Endothelial cell of umbilical vein (primary cell): ENCODE measurements around the gene MAD2L2. TPM values are rescaled to one million over a fixed set of nuclear protein-coding genes. Genes with fewer than 3 reads are reported as not detected.

ENCODE experiments used
- BruUV-seq: library from RNA; stranded (reverse); fragments of 400-500 nt; replicated peaks from 2 replicates; lab custom pipeline; 2021; lab: Mats Ljungman, UMichigan
- CTCF ChIA-PET: fragments of 300-600, 350-600 bp; sonication (Branson Sonifier 250); formaldehyde crosslinking; loops from one replicate; lab custom pipeline; 2021; ENCODE audit warnings: antibody characterized with exemption, inconsistent platforms; lab: Charles Lee
- POLR2A ChIA-PET: fragments of 300-600, 350-600 bp; sonication (Branson Sonifier 250); formaldehyde crosslinking; loops from one replicate; lab custom pipeline; 2021; ENCODE audit warnings: antibody characterized with exemption, inconsistent platforms; lab: Charles Lee
- DNase-seq: peaks from one replicate; pipeline ENCODE4 v3.0.0-alpha.2; 2011; ENCODE audit warnings: low read depth, low spot score
- FAIRE-seq: peaks from 2 replicates; lab custom pipeline; 2011; peaks lifted over from hg19 to GRCh38; lab: Jason Lieb, UNC
- H2AFZ ChIP-seq: 2 replicates; pipeline ENCODE4 v1.6.0; 2012; ENCODE audit warnings: low read depth, low read length, control low read depth, inconsistent platforms
- H3K27ac ChIP-seq: 2 replicates; pipeline ENCODE4 v1.5.1; 2011; ENCODE audit warnings: low read depth, mild to moderate bottlenecking, control low read depth, low read length, moderate library complexity; ENCODE audit not compliant: insufficient read depth
- H3K27me3 ChIP-seq, 2 experiments: 2 replicates each; pipeline versions ENCODE4 v1.6.0 to v1.6.1; 2011; ENCODE audit warnings: low read length in 2 of 2, mixed read lengths in 1 of 2; ENCODE audit not compliant: control insufficient read depth in 2 of 2, insufficient read depth in 2 of 2
- H3K36me3 ChIP-seq, 2 experiments: 2 replicates in 1 of 2; 3 replicates in 1 of 2; pipeline ENCODE4 v1.5.1; 2011; ENCODE audit warnings: low read length in 2 of 2, mild to moderate bottlenecking in 1 of 2, moderate library complexity in 1 of 2; ENCODE audit not compliant: control insufficient read depth in 2 of 2, insufficient read depth in 2 of 2; ENCODE audit errors: extremely low read depth in 1 of 2
- H3K4me1 ChIP-seq: 3 replicates; pipeline ENCODE4 v1.5.1; 2011; ENCODE audit warnings: mild to moderate bottlenecking, low read length; ENCODE audit not compliant: control insufficient read depth, insufficient read depth; ENCODE audit errors: extremely low read depth
- H3K4me2 ChIP-seq: 2 replicates; pipeline ENCODE4 v1.6.1; 2011; ENCODE audit warnings: low read length, control low read depth, mixed read lengths; ENCODE audit not compliant: insufficient read depth
- H3K4me3 ChIP-seq, 3 experiments: fragments of 200-600 bp in 1 of 3; sonication (generic), shearing (Covaris generic) in 1 of 3; replicated peaks in 1 of 3; 2 replicates each; pipeline ENCODE4 v1.5.1; 2011 to 2016; ENCODE audit warnings: control low read depth in 3 of 3, low read length in 3 of 3, mild to moderate bottlenecking in 2 of 3, inconsistent platforms in 1 of 3, low read depth in 1 of 3, moderate library complexity in 1 of 3; ENCODE audit not compliant: insufficient read depth in 1 of 3
- H3K79me2 ChIP-seq: 2 replicates; pipeline ENCODE4 v1.6.0; 2012; ENCODE audit warnings: low read length, inconsistent platforms; ENCODE audit not compliant: control insufficient read depth, insufficient read depth
- H3K9ac ChIP-seq: replicated peaks from 2 replicates; pipeline ENCODE3; 2011; ENCODE audit warnings: low read length, control low read depth; ENCODE audit not compliant: insufficient read depth; ENCODE audit errors: extremely low read depth
- H3K9me1 ChIP-seq: replicated peaks from 3 replicates; pipeline ENCODE4 v1.6.0; 2011; ENCODE audit warnings: mild to moderate bottlenecking, low read length; ENCODE audit not compliant: control insufficient read depth, insufficient read depth; ENCODE audit errors: extremely low read depth
- H3K9me3 ChIP-seq: replicated peaks from 2 replicates; pipeline ENCODE4 v1.5.1; 2012; ENCODE audit warnings: low read length, inconsistent platforms; ENCODE audit not compliant: control insufficient read depth, insufficient read depth
- H4K20me1 ChIP-seq: replicated peaks from 2 replicates; pipeline ENCODE3; 2011; ENCODE audit warnings: mild to moderate bottlenecking, low read length; ENCODE audit not compliant: control insufficient read depth, insufficient read depth; ENCODE audit errors: extremely low read depth
- EZH2 ChIP-seq: IDR thresholded peaks from 2 replicates; pipeline ENCODE4 v1.6.1; 2012; ENCODE audit warnings: borderline replicate concordance, low read depth, mild to moderate bottlenecking, moderate library complexity, low read length, inconsistent platforms; ENCODE audit not compliant: severe bottlenecking
- FOS ChIP-seq: IDR thresholded peaks from 2 replicates; pipeline ENCODE4 v1.6.1; 2011; ENCODE audit warnings: mild to moderate bottlenecking, low read length, moderate library complexity, borderline replicate concordance; ENCODE audit not compliant: insufficient read depth
- GATA2 ChIP-seq: IDR thresholded peaks from 2 replicates; pipeline ENCODE4 v1.7.0; 2011; ENCODE audit warnings: low read depth, mild to moderate bottlenecking, moderate library complexity, mixed read lengths, low read length; ENCODE audit not compliant: insufficient read length, insufficient read depth
- JUN ChIP-seq: IDR thresholded peaks from 2 replicates; pipeline ENCODE4 v1.6.1; 2011; ENCODE audit warnings: borderline replicate concordance, low read depth; ENCODE audit not compliant: insufficient read length, insufficient read depth
- POLR2AphosphoS5 ChIP-seq: IDR thresholded peaks from 2 replicates; pipeline ENCODE4 v1.6.1; 2012; ENCODE audit warnings: low read depth, mild to moderate bottlenecking, control low read depth, low read length, moderate library complexity; ENCODE audit not compliant: insufficient read depth
- dilution Hi-C: fragments of 300-500 bp; cut with MboI; formaldehyde crosslinking; loops from one replicate; pipeline ENCODE4 v1.15.0; 2019; ENCODE audit warnings: low sequenced_read_pairs; ENCODE audit not compliant: extremely low pct_ligation_motif_present
- intact Hi-C: fragments of 100-400 bp; cut with micrococcal nuclease; formaldehyde crosslinking; loops from one replicate; pipeline ENCODE4 v1.10.0; 2022
- polyA plus RNA-seq, 4 experiments: library from polyadenylated mRNA; depleted of rRNA in 3 of 4; stranded (reverse) in 3 of 4; unstranded in 1 of 4; fragments of >200 nt; gene quantifications; 2 replicates each; pipeline versions ENCODE4 v1.2.1 to v1.2.3, GENCODE V29; 2011 to 2012; ENCODE audit warnings: missing spikeins in 1 of 4
- total RNA-seq: library from RNA; stranded (reverse); gene quantifications from 2 replicates; pipeline ENCODE4 v1.2.3, GENCODE V29; 2021
- TF ChIP-seq, protein P1 (sequence below), 2 donors: IDR thresholded peaks; 1 replicate in 1 of 2; 2 replicates in 1 of 2; pipeline ENCODE4 v1.5.1; 2011; ENCODE audit warnings: low read length in 2 of 2, mild to moderate bottlenecking in 2 of 2, moderate library complexity in 2 of 2, control low read depth in 1 of 2, inconsistent platforms in 1 of 2, low read depth in 1 of 2; ENCODE audit not compliant: insufficient read depth in 1 of 2; ENCODE audit errors: extremely low read depth in 1 of 2

The MAD2L2 gene
- total and polyA plus RNA-seq, 2 donors (not counting 3 experiments of a cell fraction or from before 2014, with no cell fraction given), result 35.9 to 74.2 TPM

DNA sequence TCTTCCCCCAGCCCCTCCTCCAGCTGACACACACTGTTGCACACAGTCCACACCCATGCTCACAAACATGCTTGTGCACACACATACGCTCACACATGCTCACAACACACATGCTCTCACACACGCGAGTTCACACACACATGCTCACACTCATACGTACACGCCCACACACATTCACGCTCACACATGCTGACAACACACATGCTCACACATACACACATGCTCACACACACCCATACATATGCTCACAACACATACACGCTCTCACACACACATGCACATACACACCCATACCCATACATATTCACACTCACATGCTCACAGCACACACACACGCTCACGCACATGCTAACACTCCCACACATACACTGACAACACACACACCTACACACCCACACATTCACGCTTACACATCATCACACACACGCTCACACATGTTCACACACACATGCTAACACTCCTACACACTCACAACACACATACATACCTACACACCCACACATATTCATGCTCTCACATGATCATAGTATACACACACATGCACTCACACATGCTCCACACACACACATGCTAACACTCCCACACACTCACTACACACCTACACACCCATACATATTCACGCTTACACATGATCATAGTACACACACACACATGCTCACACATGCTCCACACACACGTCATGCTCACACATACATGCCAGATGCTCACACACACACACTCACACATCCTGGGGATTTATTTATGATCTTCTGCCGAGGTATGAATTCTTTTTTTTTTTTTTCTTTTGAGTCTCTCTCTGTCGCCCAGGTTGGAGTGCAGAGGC, 21.2 kb upstream of the MAD2L2 start:
- Histone ChIP-seq H3K4me3 (no peak overlapping the region), H4K20me1 (no peaks in the 10 kb centered on the region), H3K4me2 (no peak overlapping the region), H3K36me3 (no peaks in the 10 kb centered on the region), H2AFZ (no peak overlapping the region), H3K9me3 (no peaks in the 10 kb centered on the region), H3K79me2 (no peaks in the 10 kb centered on the region), H3K27me3 (peaks cover 12 to 20% of the 10 kb centered on the region in 2 experiments), H3K4me1 (no peaks in the 10 kb centered on the region), H3K27ac (no peak overlapping the region), H3K9me1 (no peaks in the 10 kb centered on the region), H3K9ac (no peak overlapping the region)
- POLR2A ChIA-PET, result no interaction called here
- FAIRE-seq (no peak), DNase-seq (no peak)
- TF ChIP-seq EZH2, result no peak
- TF ChIP-seq JUN, result no peak
- TF ChIP-seq, protein P1, sequence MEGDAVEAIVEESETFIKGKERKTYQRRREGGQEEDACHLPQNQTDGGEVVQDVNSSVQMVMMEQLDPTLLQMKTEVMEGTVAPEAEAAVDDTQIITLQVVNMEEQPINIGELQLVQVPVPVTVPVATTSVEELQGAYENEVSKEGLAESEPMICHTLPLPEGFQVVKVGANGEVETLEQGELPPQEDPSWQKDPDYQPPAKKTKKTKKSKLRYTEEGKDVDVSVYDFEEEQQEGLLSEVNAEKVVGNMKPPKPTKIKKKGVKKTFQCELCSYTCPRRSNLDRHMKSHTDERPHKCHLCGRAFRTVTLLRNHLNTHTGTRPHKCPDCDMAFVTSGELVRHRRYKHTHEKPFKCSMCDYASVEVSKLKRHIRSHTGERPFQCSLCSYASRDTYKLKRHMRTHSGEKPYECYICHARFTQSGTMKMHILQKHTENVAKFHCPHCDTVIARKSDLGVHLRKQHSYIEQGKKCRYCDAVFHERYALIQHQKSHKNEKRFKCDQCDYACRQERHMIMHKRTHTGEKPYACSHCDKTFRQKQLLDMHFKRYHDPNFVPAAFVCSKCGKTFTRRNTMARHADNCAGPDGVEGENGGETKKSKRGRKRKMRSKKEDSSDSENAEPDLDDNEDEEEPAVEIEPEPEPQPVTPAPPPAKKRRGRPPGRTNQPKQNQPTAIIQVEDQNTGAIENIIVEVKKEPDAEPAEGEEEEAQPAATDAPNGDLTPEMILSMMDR (IDR thresholded peaks at IDR 0.05; ENCODE audit: extremely low read depth in 1 of 2, insufficient read depth in 1 of 2, low read depth in 1 of 2, low read length in 2 of 2), result no peak
- CTCF ChIA-PET, result interaction anchor here (3.5 kb wide), 1 partner anchor 8 kb away, joined by 17 read pairs; no protein-coding TSS in a partner anchor
- intact Hi-C loops, result no loop called here
- no TSS peak for BruUV-seq
- dilution Hi-C loops, result no loop called here

DNA sequence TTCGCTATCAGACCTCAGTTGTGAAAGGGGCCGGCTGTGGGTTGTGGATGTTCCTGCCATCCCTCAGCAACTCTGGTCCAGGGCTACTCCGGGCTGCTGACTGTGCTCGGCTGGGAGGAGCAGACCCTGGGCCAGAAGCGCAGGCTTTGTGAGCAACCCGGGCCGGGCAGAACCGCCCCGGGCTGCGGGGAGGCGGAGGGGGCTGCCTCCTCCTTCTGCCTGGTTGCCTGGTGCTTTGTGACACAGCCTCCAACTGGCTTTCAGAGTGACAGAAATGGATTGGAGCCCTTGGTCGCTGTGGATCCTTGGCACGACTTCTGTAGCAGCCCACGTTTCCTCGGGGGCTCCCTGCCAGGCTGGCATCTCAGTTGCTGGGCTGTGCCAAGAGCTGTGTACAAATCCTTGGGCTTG, 20.6 kb upstream of the MAD2L2 start:
- intact Hi-C loops (no loop called here), dilution Hi-C loops (no loop called here)
- Histone ChIP-seq H3K4me1 (no peaks in the 10 kb centered on the region), H3K9ac (no peak overlapping the region), H2AFZ (no peak overlapping the region), H3K27me3 (peaks cover 12 to 20% of the 10 kb centered on the region in 2 experiments), H3K9me3 (no peaks in the 10 kb centered on the region), H3K27ac (no peak overlapping the region), H3K36me3 (no peaks in the 10 kb centered on the region), H3K4me3 (no peak overlapping the region), H3K79me2 (no peaks in the 10 kb centered on the region), H3K4me2 (no peak overlapping the region), H4K20me1 (no peaks in the 10 kb centered on the region), H3K9me1 (no peaks in the 10 kb centered on the region)
- CTCF ChIA-PET, result interaction anchor here (1.6 to 3.5 kb wide), 2 partner anchors 9 to 51 kb away, joined by 4 to 17 read pairs; no protein-coding TSS in a partner anchor
- DNase-seq, result no peak
- FAIRE-seq, result no peak
- TF ChIP-seq, protein P1 (IDR thresholded peaks at IDR 0.05; ENCODE audit: extremely low read depth in 1 of 2, insufficient read depth in 1 of 2, low read depth in 1 of 2, low read length in 2 of 2), result no peak
- no peak for TF ChIP-seq FOS
- no peak for TF ChIP-seq JUN
- no peak for TF ChIP-seq POLR2AphosphoS5
- no peak for TF ChIP-seq GATA2
- POLR2A ChIA-PET, result no interaction called here
- no TSS peak for BruUV-seq
